Endothelial cell of umbilical vein (primary cell): ENCODE results near the gene BLID. TPM values are rescaled to one million over a fixed set of nuclear protein-coding genes. Genes with fewer than 3 reads are reported as not detected.

Experiments
- BruUV-seq: library from RNA; stranded (reverse); fragments of 400-500 nt; replicated peaks from 2 replicates; lab custom pipeline; 2021; lab: Mats Ljungman, UMichigan
- CTCF ChIA-PET: fragments of 300-600, 350-600 bp; sonication (Branson Sonifier 250); formaldehyde crosslinking; loops from one replicate; lab custom pipeline; 2021; ENCODE audit warnings: antibody characterized with exemption, inconsistent platforms; lab: Charles Lee
- POLR2A ChIA-PET: fragments of 300-600, 350-600 bp; sonication (Branson Sonifier 250); formaldehyde crosslinking; loops from one replicate; lab custom pipeline; 2021; ENCODE audit warnings: antibody characterized with exemption, inconsistent platforms; lab: Charles Lee
- DNase-seq: peaks from one replicate; pipeline ENCODE4 v3.0.0-alpha.2; 2011; ENCODE audit warnings: low read depth, low spot score
- FAIRE-seq: peaks from 2 replicates; lab custom pipeline; 2011; peaks lifted over from hg19 to GRCh38; lab: Jason Lieb, UNC
- H2AFZ ChIP-seq: 2 replicates; pipeline ENCODE4 v1.6.0; 2012; ENCODE audit warnings: low read depth, low read length, control low read depth, inconsistent platforms
- H3K27ac ChIP-seq: 2 replicates; pipeline ENCODE4 v1.5.1; 2011; ENCODE audit warnings: low read depth, mild to moderate bottlenecking, control low read depth, low read length, moderate library complexity; ENCODE audit not compliant: insufficient read depth
- H3K27me3 ChIP-seq, 2 experiments: 2 replicates each; pipeline versions ENCODE4 v1.6.0 to v1.6.1; 2011; ENCODE audit warnings: low read length in 2 of 2, mixed read lengths in 1 of 2; ENCODE audit not compliant: control insufficient read depth in 2 of 2, insufficient read depth in 2 of 2
- H3K36me3 ChIP-seq, 2 experiments: 2 replicates in 1 of 2; 3 replicates in 1 of 2; pipeline ENCODE4 v1.5.1; 2011; ENCODE audit warnings: low read length in 2 of 2, mild to moderate bottlenecking in 1 of 2, moderate library complexity in 1 of 2; ENCODE audit not compliant: control insufficient read depth in 2 of 2, insufficient read depth in 2 of 2; ENCODE audit errors: extremely low read depth in 1 of 2
- H3K4me1 ChIP-seq: 3 replicates; pipeline ENCODE4 v1.5.1; 2011; ENCODE audit warnings: mild to moderate bottlenecking, low read length; ENCODE audit not compliant: control insufficient read depth, insufficient read depth; ENCODE audit errors: extremely low read depth
- H3K4me2 ChIP-seq: 2 replicates; pipeline ENCODE4 v1.6.1; 2011; ENCODE audit warnings: low read length, control low read depth, mixed read lengths; ENCODE audit not compliant: insufficient read depth
- H3K4me3 ChIP-seq, 3 experiments: fragments of 200-600 bp in 1 of 3; sonication (generic), shearing (Covaris generic) in 1 of 3; replicated peaks in 1 of 3; 2 replicates each; pipeline ENCODE4 v1.5.1; 2011 to 2016; ENCODE audit warnings: control low read depth in 3 of 3, low read length in 3 of 3, mild to moderate bottlenecking in 2 of 3, inconsistent platforms in 1 of 3, low read depth in 1 of 3, moderate library complexity in 1 of 3; ENCODE audit not compliant: insufficient read depth in 1 of 3
- H3K79me2 ChIP-seq: 2 replicates; pipeline ENCODE4 v1.6.0; 2012; ENCODE audit warnings: low read length, inconsistent platforms; ENCODE audit not compliant: control insufficient read depth, insufficient read depth
- H3K9ac ChIP-seq: replicated peaks from 2 replicates; pipeline ENCODE3; 2011; ENCODE audit warnings: low read length, control low read depth; ENCODE audit not compliant: insufficient read depth; ENCODE audit errors: extremely low read depth
- H3K9me1 ChIP-seq: replicated peaks from 3 replicates; pipeline ENCODE4 v1.6.0; 2011; ENCODE audit warnings: mild to moderate bottlenecking, low read length; ENCODE audit not compliant: control insufficient read depth, insufficient read depth; ENCODE audit errors: extremely low read depth
- H3K9me3 ChIP-seq: replicated peaks from 2 replicates; pipeline ENCODE4 v1.5.1; 2012; ENCODE audit warnings: low read length, inconsistent platforms; ENCODE audit not compliant: control insufficient read depth, insufficient read depth
- H4K20me1 ChIP-seq: replicated peaks from 2 replicates; pipeline ENCODE3; 2011; ENCODE audit warnings: mild to moderate bottlenecking, low read length; ENCODE audit not compliant: control insufficient read depth, insufficient read depth; ENCODE audit errors: extremely low read depth
- FOS ChIP-seq: IDR thresholded peaks from 2 replicates; pipeline ENCODE4 v1.6.1; 2011; ENCODE audit warnings: mild to moderate bottlenecking, low read length, moderate library complexity, borderline replicate concordance; ENCODE audit not compliant: insufficient read depth
- JUN ChIP-seq: IDR thresholded peaks from 2 replicates; pipeline ENCODE4 v1.6.1; 2011; ENCODE audit warnings: borderline replicate concordance, low read depth; ENCODE audit not compliant: insufficient read length, insufficient read depth
- MYC ChIP-seq: IDR thresholded peaks from one replicate; pipeline ENCODE4 v1.6.1; 2011; ENCODE audit warnings: mild to moderate bottlenecking, low read depth, low read length
- POLR2AphosphoS5 ChIP-seq: IDR thresholded peaks from 2 replicates; pipeline ENCODE4 v1.6.1; 2012; ENCODE audit warnings: low read depth, mild to moderate bottlenecking, control low read depth, low read length, moderate library complexity; ENCODE audit not compliant: insufficient read depth
- dilution Hi-C: fragments of 300-500 bp; cut with MboI; formaldehyde crosslinking; loops from one replicate; pipeline ENCODE4 v1.15.0; 2019; ENCODE audit warnings: low sequenced_read_pairs; ENCODE audit not compliant: extremely low pct_ligation_motif_present
- intact Hi-C: fragments of 100-400 bp; cut with micrococcal nuclease; formaldehyde crosslinking; loops from one replicate; pipeline ENCODE4 v1.10.0; 2022
- microRNA counts: library from miRNA; unstranded; fragments of <30 nt; microRNA quantifications from one replicate; lab custom pipeline; 2016
- microRNA-seq: library from miRNA; unstranded; fragments of <30 nt; microRNA quantifications from one replicate; pipeline ENCODE4 v1.2.0, GENCODE V29; 2021; ENCODE audit warnings: borderline number of aligned reads, borderline replicate concordance
- polyA plus RNA-seq, 4 experiments: library from polyadenylated mRNA; depleted of rRNA in 3 of 4; stranded (reverse) in 3 of 4; unstranded in 1 of 4; fragments of >200 nt; gene quantifications; 2 replicates each; pipeline versions ENCODE4 v1.2.1 to v1.2.3, GENCODE V29; 2011 to 2012; ENCODE audit warnings: missing spikeins in 1 of 4
- small RNA-seq: library from RNA; depleted of rRNA; stranded (forward); fragments of <200 nt; gene quantifications from one replicate; pipeline ENCODE3, GENCODE V24; 2012; ENCODE audit warnings: low replicate concordance, low read depth; ENCODE audit not compliant: insufficient read depth, insufficient read length
- total RNA-seq: library from RNA; stranded (reverse); gene quantifications from 2 replicates; pipeline ENCODE4 v1.2.3, GENCODE V29; 2021
- TF ChIP-seq, protein P1 (sequence below), 2 donors: IDR thresholded peaks; 1 replicate in 1 of 2; 2 replicates in 1 of 2; pipeline ENCODE4 v1.5.1; 2011; ENCODE audit warnings: low read length in 2 of 2, mild to moderate bottlenecking in 2 of 2, moderate library complexity in 2 of 2, control low read depth in 1 of 2, inconsistent platforms in 1 of 2, low read depth in 1 of 2; ENCODE audit not compliant: insufficient read depth in 1 of 2; ENCODE audit errors: extremely low read depth in 1 of 2

The BLID gene
- total and polyA plus RNA-seq, 2 donors (not counting 3 experiments of a cell fraction or from before 2014, with no cell fraction given), result 0.12 to 3.5 TPM

GRCh38 chr11:122068141-122068540 lies 47.9 kb downstream of the BLID start:
- FAIRE-seq, result no peak
- no peaks in the 10 kb centered on the region for H4K20me1 ChIP-seq
- BruUV-seq, result no TSS peak
- no peak overlapping the region for H3K4me2 ChIP-seq
- intact Hi-C loops (no loop called here), dilution Hi-C loops (no loop called here)
- H3K79me2 ChIP-seq, result no peaks in the 10 kb centered on the region
- ChIA-PET POLR2A (no interaction called here), CTCF (no interaction called here)
- H3K9me1 ChIP-seq, result no peaks in the 10 kb centered on the region
- H3K4me3 ChIP-seq, result no peak overlapping the region
- DNase-seq, result no peak
- no peak overlapping the region for H2AFZ ChIP-seq
- no peak overlapping the region for H3K9ac ChIP-seq
- peaks cover 11% of the 10 kb centered on the region for H3K4me1 ChIP-seq
- H3K9me3 ChIP-seq, result no peaks in the 10 kb centered on the region
- H3K27me3 ChIP-seq, result no peaks in the 10 kb centered on the region
- no peak overlapping the region for H3K27ac ChIP-seq
- no peaks in the 10 kb centered on the region for H3K36me3 ChIP-seq
- TF ChIP-seq FOS (no peak), POLR2AphosphoS5 (no peak), JUN (no peak), MYC (no peak)
- TF ChIP-seq, protein P1, sequence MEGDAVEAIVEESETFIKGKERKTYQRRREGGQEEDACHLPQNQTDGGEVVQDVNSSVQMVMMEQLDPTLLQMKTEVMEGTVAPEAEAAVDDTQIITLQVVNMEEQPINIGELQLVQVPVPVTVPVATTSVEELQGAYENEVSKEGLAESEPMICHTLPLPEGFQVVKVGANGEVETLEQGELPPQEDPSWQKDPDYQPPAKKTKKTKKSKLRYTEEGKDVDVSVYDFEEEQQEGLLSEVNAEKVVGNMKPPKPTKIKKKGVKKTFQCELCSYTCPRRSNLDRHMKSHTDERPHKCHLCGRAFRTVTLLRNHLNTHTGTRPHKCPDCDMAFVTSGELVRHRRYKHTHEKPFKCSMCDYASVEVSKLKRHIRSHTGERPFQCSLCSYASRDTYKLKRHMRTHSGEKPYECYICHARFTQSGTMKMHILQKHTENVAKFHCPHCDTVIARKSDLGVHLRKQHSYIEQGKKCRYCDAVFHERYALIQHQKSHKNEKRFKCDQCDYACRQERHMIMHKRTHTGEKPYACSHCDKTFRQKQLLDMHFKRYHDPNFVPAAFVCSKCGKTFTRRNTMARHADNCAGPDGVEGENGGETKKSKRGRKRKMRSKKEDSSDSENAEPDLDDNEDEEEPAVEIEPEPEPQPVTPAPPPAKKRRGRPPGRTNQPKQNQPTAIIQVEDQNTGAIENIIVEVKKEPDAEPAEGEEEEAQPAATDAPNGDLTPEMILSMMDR (IDR thresholded peaks at IDR 0.05; ENCODE audit: extremely low read depth in 1 of 2, insufficient read depth in 1 of 2, low read depth in 1 of 2, low read length in 2 of 2), result no peak

MicroRNAs encoded within 50 kb of the gene (microRNA counts, 767-probe panel; counts per million panel counts)
- microRNA hsa-let-7a-5p (lab: Ali Mortazavi, UCI) (24,022 counts per million, percentile 100 among the panel's probes with 10 or more counts), microRNA hsa-miR-100-5p (lab: Ali Mortazavi, UCI) (19,201 counts per million, percentile 99 among the panel's probes with 10 or more counts), microRNA hsa-miR-125b-5p (lab: Ali Mortazavi, UCI) (23,620 counts per million, percentile 100 among the panel's probes with 10 or more counts)

Small RNAs within 50 kb of the gene (microRNA-seq; reads per million reads assigned to microRNA genes)
- gene MIR100 (27,666 reads per million, percentile 99 among the genes with 10 or more reads in this experiment), gene MIR125B1 (511 reads per million, percentile 75 among the genes with 10 or more reads in this experiment), gene MIRLET7A2 (43.8 reads per million, percentile 46 among the genes with 10 or more reads in this experiment)

Small RNAs within 50 kb of the gene (small RNA-seq; reads per million reads assigned to genes)
- gene MIR100 (2,203 reads per million, percentile 100 among the genes with 10 or more reads in this experiment), gene MIR125B1 (38.5 reads per million, percentile 89 among the genes with 10 or more reads in this experiment), gene MIRLET7A2 (16.0 reads per million, percentile 74 among the genes with 10 or more reads in this experiment)
